Smooth muscle cell (in vitro differentiated cells): ENCODE data around the gene DCTN1. TPM values are rescaled to one million over a fixed set of nuclear protein-coding genes. Genes with fewer than 3 reads are reported as not detected.

ENCODE experiments used
- DNase-seq: peaks from one replicate; lab custom pipeline; 2025; ENCODE audit not compliant: unreplicated experiment; lab: John Stamatoyannopoulos, UW
- H2AFZ ChIP-seq: fragments of 200-600 bp; sonication (generic); 2 replicates; pipeline ENCODE4 v1.6.0; 2016; ENCODE audit warnings: antibody characterized with exemption, low read depth, mild to moderate bottlenecking
- H3F3A ChIP-seq: fragments of 200-600 bp; sonication (generic); 2 replicates; pipeline ENCODE4 v1.6.0; 2017; ENCODE audit warnings: antibody characterized with exemption, low read depth
- H3K27ac ChIP-seq: fragments of 200-600 bp; sonication (generic); 2 replicates; pipeline ENCODE4 v1.5.1; 2016; ENCODE audit warnings: low read depth, mild to moderate bottlenecking
- H3K27me3 ChIP-seq: fragments of 200-600 bp; sonication (generic); 2 replicates; pipeline ENCODE4 v1.6.1; 2016; ENCODE audit warnings: low read depth, mild to moderate bottlenecking
- H3K36me3 ChIP-seq: fragments of 200-600 bp; sonication (generic); 2 replicates; pipeline ENCODE4 v1.5.1; 2016; ENCODE audit warnings: low read depth
- H3K4me1 ChIP-seq: fragments of 200-600 bp; sonication (generic); 2 replicates; pipeline ENCODE4 v1.5.1; 2016; ENCODE audit warnings: low read depth
- H3K4me2 ChIP-seq: fragments of 200-600 bp; sonication (generic); 2 replicates; pipeline ENCODE4 v1.6.0; 2016; ENCODE audit warnings: mild to moderate bottlenecking
- H3K4me3 ChIP-seq: fragments of 200-600 bp; sonication (generic); 2 replicates; pipeline ENCODE4 v1.5.1; 2016; ENCODE audit warnings: mild to moderate bottlenecking
- H3K79me2 ChIP-seq: fragments of 200-600 bp; sonication (generic); 2 replicates; pipeline ENCODE4 v1.6.0; 2016; ENCODE audit warnings: low read depth, mild to moderate bottlenecking
- H3K9ac ChIP-seq: fragments of 200-600 bp; sonication (generic); 2 replicates; pipeline ENCODE4 v1.6.0; 2016; ENCODE audit warnings: low read depth
- H3K9me3 ChIP-seq: fragments of 200-600 bp; sonication (generic); replicated peaks from 2 replicates; pipeline ENCODE4 v1.5.1; 2016; ENCODE audit warnings: low read depth
- H4K20me1 ChIP-seq: fragments of 200-600 bp; sonication (generic); 2 replicates; pipeline ENCODE4 v1.6.0; 2016; ENCODE audit warnings: low read depth
- CTCF ChIP-seq: fragments of 200-600 bp; sonication (generic); IDR thresholded peaks from 2 replicates; pipeline ENCODE4 v1.5.1; 2017; ENCODE audit warnings: borderline replicate concordance, mild to moderate bottlenecking, antibody characterized with exemption; ENCODE audit not compliant: insufficient read depth, poor library complexity, severe bottlenecking
- WGBS: methylation state at CpG from one replicate; pipeline ENCODE4 v1.1.7; 2016; ENCODE audit warnings: low lambda C conversion rate; 5-methylcytosine and 5-hydroxymethylcytosine counted together
- polyA plus RNA-seq: library from polyadenylated mRNA; unstranded; fragments of >200 nt; fragmentation: Nextera tagmentation; extraction: Ambion mirVana; gene quantifications from 2 replicates; pipeline ENCODE4 v1.2.1, GENCODE V29; 2016
- total RNA-seq: library from RNA; depleted of rRNA; stranded (reverse); fragments of >200 nt; gene quantifications from 2 replicates; pipeline ENCODE4 v1.2.3, GENCODE V29; 2014

DCTN1 gene
- total and polyA plus RNA-seq, 2 experiments from 2014 or later: 65.8 to 105 TPM

- Histone ChIP-seq H3K9ac (no peak overlapping the region), H3K79me2 (peaks cover 90% of the 10 kb centered on the region), H3K4me2 (peak overlapping the region; percentile 5), H3K4me3 (no peak overlapping the region), H3K9me3 (no peaks in the 10 kb centered on the region), H4K20me1 (peaks cover 84% of the 10 kb centered on the region), H3K36me3 (no peaks in the 10 kb centered on the region), H3K27ac (peak overlapping the region; percentile 46), H3K27me3 (no peaks in the 10 kb centered on the region), H2AFZ (no peak overlapping the region), H3F3A (peaks cover 2% of the 10 kb centered on the region), H3K4me1 (peaks cover 15% of the 10 kb centered on the region)
- no peak for TF ChIP-seq CTCF
- 71% methylated on average over 1 of the region's 1 CpG for WGBS
- DNase-seq: no peak
These were observed 7.2 kb upstream of the DCTN1 start for GRCh38 chr2:74387346-74387745.

- Histone ChIP-seq H4K20me1 (peaks cover 97% of the 10 kb centered on the region), H3K9me3 (no peaks in the 10 kb centered on the region), H2AFZ (no peak overlapping the region), H3K27ac (no peak overlapping the region), H3K4me2 (no peak overlapping the region), H3K4me1 (peaks cover 18% of the 10 kb centered on the region), H3K4me3 (no peak overlapping the region), H3F3A (peaks cover 2% of the 10 kb centered on the region), H3K36me3 (no peaks in the 10 kb centered on the region), H3K9ac (no peak overlapping the region), H3K27me3 (no peaks in the 10 kb centered on the region), H3K79me2 (peaks cover 97% of the 10 kb centered on the region)
- DNase-seq: no peak
- 87% methylated on average over 8 of the region's 8 CpGs for WGBS
- TF ChIP-seq CTCF: no peak
These were observed 5.3 kb upstream of the DCTN1 start for GRCh38 chr2:74385396-74385795.

GRCh38 chr2:74384051-74384450 lies 3.9 kb upstream of the DCTN1 start:
- H3K4me3 ChIP-seq: no peak overlapping the region
- no peaks in the 10 kb centered on the region for H3K9me3 ChIP-seq
- DNase-seq: no peak
- peaks cover 21% of the 10 kb centered on the region for H3K4me1 ChIP-seq
- peaks cover 97% of the 10 kb centered on the region for H4K20me1 ChIP-seq
- 95% methylated on average over 3 of the region's 3 CpGs for WGBS
- H3K27me3 ChIP-seq: no peaks in the 10 kb centered on the region
- H3K36me3 ChIP-seq: no peaks in the 10 kb centered on the region
- no peak for TF ChIP-seq CTCF
- no peak overlapping the region for H3K9ac ChIP-seq
- H3F3A ChIP-seq: peaks cover 2% of the 10 kb centered on the region
- H3K27ac ChIP-seq: no peak overlapping the region
- H2AFZ ChIP-seq: no peak overlapping the region
- H3K79me2 ChIP-seq: peaks cover 96% of the 10 kb centered on the region
- H3K4me2 ChIP-seq: no peak overlapping the region

GRCh38 chr2:74383254-74383653 lies 3.1 kb upstream of the DCTN1 start:
- H4K20me1 ChIP-seq: peaks cover 97% of the 10 kb centered on the region
- no peak for TF ChIP-seq CTCF
- 94% methylated on average over 1 of the region's 1 CpG for WGBS
- H3K9ac ChIP-seq: no peak overlapping the region
- H3K27me3 ChIP-seq: no peaks in the 10 kb centered on the region
- no peaks in the 10 kb centered on the region for H3K36me3 ChIP-seq
- no peaks in the 10 kb centered on the region for H3K9me3 ChIP-seq
- H3F3A ChIP-seq: peaks cover 2% of the 10 kb centered on the region
- no peak for DNase-seq
- no peak overlapping the region for H3K4me3 ChIP-seq
- H3K4me1 ChIP-seq: peaks cover 23% of the 10 kb centered on the region
- no peak overlapping the region for H3K4me2 ChIP-seq
- H3K27ac ChIP-seq: no peak overlapping the region
- H2AFZ ChIP-seq: no peak overlapping the region
- H3K79me2 ChIP-seq: peaks cover 96% of the 10 kb centered on the region
